Nephron progenitor cell (in vitro differentiated cells): Measurements from ENCODE around the gene LPGAT1.

Experiments
- DNase-seq: peaks from one replicate; pipeline ENCODE4 v3.0.0; 2021
- H3K27ac Mint-ChIP-seq: 2 replicates; pipeline ENCODE4 v1.8.0; 2021; ENCODE audit warnings: mild to moderate bottlenecking, moderate library complexity, mixed read lengths
- H3K27me3 Mint-ChIP-seq: 2 replicates; pipeline ENCODE4 v1.8.0; 2021; ENCODE audit warnings: mild to moderate bottlenecking, low read depth, mixed read lengths; ENCODE audit not compliant: poor library complexity
- H3K36me3 Mint-ChIP-seq: 2 replicates; pipeline ENCODE4 v1.8.0; 2021; ENCODE audit warnings: low read depth, mixed read lengths
- H3K4me1 Mint-ChIP-seq: 2 replicates; pipeline ENCODE4 v1.8.0; 2021; ENCODE audit warnings: mixed read lengths
- H3K4me3 Mint-ChIP-seq: 2 replicates; pipeline ENCODE4 v1.8.0; 2021; ENCODE audit warnings: mild to moderate bottlenecking, moderate library complexity, mixed read lengths
- H3K9me3 Mint-ChIP-seq: 2 replicates; pipeline ENCODE4 v1.8.0; 2021; ENCODE audit warnings: mild to moderate bottlenecking, moderate library complexity, mixed read lengths
- CTCF ChIP-seq: fragments of 200-600 bp; sonication (generic); IDR thresholded peaks from 2 replicates; pipeline ENCODE4 v1.5.0; 2021; ENCODE audit warnings: antibody characterized with exemption

LPGAT1 gene

DNA sequence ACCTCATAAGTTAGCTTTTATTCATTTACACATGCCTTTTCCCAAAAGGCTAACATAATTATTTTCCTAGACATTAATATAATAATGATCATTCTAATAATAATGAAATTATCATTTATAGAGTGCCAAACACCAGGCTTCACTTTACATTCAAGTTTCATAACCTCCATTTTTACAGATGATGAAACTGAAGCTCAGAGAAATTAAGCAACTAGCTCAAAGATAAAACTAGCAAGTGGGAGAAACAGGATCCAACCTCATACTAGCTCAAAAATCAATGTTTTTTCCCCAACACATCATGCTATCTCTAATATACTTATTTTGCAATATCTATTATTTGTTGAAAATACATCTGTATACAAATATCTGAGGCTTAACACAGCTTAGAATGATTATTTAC is 14.0 kb downstream of the LPGAT1 start:
- no peak overlapping the region for H3K4me3 Mint-ChIP-seq
- no peak for DNase-seq
- peaks cover 8% of the 10 kb centered on the region for H3K9me3 Mint-ChIP-seq
- H3K27me3 Mint-ChIP-seq: no peaks in the 10 kb centered on the region
- H3K36me3 Mint-ChIP-seq: peaks cover 42% of the 10 kb centered on the region
- H3K27ac Mint-ChIP-seq: no peak overlapping the region
- TF ChIP-seq CTCF: no peak
- no peaks in the 10 kb centered on the region for H3K4me1 Mint-ChIP-seq

DNA sequence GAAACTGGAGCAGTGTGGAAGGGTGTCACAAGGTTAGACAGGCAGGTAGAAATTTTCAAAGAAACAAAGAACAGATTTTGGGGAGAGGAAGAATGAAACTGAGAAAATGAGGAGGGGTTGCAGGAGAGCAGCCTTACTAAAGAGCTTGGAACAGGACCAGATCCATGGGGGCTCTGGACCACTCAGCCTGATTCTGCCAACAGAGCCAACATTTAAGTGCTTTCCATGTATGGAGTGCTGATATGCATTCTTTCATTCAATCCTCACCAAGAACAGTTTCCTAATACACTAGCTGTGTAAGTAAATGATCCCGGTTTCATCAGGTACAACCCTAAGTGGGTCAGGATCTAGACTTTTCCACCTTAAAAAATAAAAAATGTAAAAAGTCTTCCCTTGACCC is 16.2 kb downstream of the LPGAT1 start:
- DNase-seq: no peak
- no peak for TF ChIP-seq CTCF
- H3K36me3 Mint-ChIP-seq: peaks cover 40% of the 10 kb centered on the region
- no peaks in the 10 kb centered on the region for H3K4me1 Mint-ChIP-seq
- H3K9me3 Mint-ChIP-seq: peaks cover 4% of the 10 kb centered on the region
- H3K27me3 Mint-ChIP-seq: no peaks in the 10 kb centered on the region
- no peak overlapping the region for H3K4me3 Mint-ChIP-seq
- no peak overlapping the region for H3K27ac Mint-ChIP-seq

DNA sequence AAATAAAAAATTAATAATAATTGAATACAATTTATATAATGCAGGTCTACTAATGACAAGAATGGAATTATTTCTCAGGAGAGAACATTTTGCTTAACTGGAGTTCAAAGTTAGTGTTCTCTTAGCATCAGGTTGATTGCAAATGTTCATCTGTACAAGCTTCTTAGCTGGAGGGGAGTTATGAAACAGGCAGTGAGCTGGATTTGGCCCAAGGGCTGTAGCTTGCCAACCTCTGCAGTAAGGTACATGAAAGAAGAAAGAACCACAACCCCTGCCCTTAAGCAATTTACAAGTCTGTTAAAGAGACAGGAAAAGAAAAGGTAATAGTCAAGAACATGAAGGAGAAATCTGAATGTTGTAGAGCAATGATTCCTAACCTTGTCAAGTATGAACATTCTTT is 17.0 kb downstream of the LPGAT1 start:
- Mint-ChIP-seq H3K4me3 (no peak overlapping the region), H3K27me3 (no peaks in the 10 kb centered on the region), H3K27ac (no peak overlapping the region), H3K9me3 (peaks cover 10% of the 10 kb centered on the region), H3K36me3 (peaks cover 41% of the 10 kb centered on the region), H3K4me1 (no peaks in the 10 kb centered on the region)
- no peak for DNase-seq
- no peak for TF ChIP-seq CTCF

DNA sequence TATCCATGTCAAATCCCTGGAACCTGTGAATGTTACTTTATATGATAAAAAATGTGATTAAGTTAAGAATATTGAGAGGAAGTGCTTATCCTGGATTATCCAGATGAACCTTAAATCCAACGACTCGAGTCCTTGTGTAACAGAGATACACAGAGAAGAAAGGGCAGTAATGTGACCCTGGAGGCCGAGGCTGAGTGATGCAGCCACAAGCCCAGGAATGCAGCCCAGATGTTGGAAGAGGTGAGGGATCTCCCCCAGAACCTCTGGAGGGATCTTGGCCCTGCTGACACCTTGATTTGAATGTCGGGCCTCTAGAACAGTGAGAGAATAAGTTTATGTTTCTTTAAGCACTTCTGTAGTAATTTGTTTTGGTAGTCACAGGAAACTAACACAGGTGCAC is 18.0 kb downstream of the LPGAT1 start:
- Mint-ChIP-seq H3K9me3 (peaks cover 18% of the 10 kb centered on the region), H3K27ac (no peak overlapping the region), H3K36me3 (peaks cover 47% of the 10 kb centered on the region), H3K27me3 (no peaks in the 10 kb centered on the region), H3K4me3 (no peak overlapping the region), H3K4me1 (no peaks in the 10 kb centered on the region)
- no peak for TF ChIP-seq CTCF
- DNase-seq: no peak

- no peaks in the 10 kb centered on the region for H3K27me3 Mint-ChIP-seq
- H3K36me3 Mint-ChIP-seq: peaks cover 54% of the 10 kb centered on the region
- H3K4me1 Mint-ChIP-seq: no peaks in the 10 kb centered on the region
- no peak for DNase-seq
- H3K9me3 Mint-ChIP-seq: peaks cover 26% of the 10 kb centered on the region
- no peak overlapping the region for H3K27ac Mint-ChIP-seq
- H3K4me3 Mint-ChIP-seq: no peak overlapping the region
- no peak for TF ChIP-seq CTCF
These were observed 18.7 kb downstream of the LPGAT1 start for GRCh38 chr1:211811848-211812247.

DNA sequence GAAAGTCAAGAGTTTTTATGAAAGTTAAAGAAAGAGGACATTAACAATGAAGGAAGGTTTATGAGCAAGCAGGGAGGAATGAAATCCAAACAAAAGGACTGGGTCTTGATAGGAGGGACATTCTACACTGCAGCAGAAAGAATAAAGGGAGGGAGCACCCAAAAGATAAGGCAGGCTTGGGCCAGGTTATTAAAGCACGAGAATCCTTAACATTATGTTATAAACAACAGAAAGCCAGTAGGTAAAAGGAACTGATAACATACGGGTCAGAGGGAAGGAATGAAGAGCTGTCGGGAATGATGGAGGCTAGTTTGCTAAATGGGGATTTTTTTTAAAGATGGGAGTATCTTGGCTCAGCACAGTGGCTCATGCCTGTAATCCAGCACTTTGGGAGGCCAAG is 19.4 kb downstream of the LPGAT1 start:
- peaks cover 33% of the 10 kb centered on the region for H3K9me3 Mint-ChIP-seq
- H3K27me3 Mint-ChIP-seq: peaks cover 2% of the 10 kb centered on the region
- H3K4me3 Mint-ChIP-seq: no peak overlapping the region
- no peak for TF ChIP-seq CTCF
- H3K27ac Mint-ChIP-seq: no peak overlapping the region
- peaks cover 61% of the 10 kb centered on the region for H3K36me3 Mint-ChIP-seq
- no peaks in the 10 kb centered on the region for H3K4me1 Mint-ChIP-seq
- no peak for DNase-seq
